Astrocyte (in vitro differentiated cells and primary cell): ENCODE measurements around the gene SPATA13.

Experiments
- EZH2 ChIP-seq: IDR thresholded peaks from 2 replicates; pipeline ENCODE4 v1.6.1; 2012; ENCODE audit warnings: mild to moderate bottlenecking, low read length, inconsistent platforms; ENCODE audit not compliant: insufficient read depth
- TF ChIP-seq, protein P1 (sequence below): IDR thresholded peaks from 2 replicates; pipeline ENCODE4 v1.5.1; 2011; ENCODE audit warnings: low read depth, mild to moderate bottlenecking, inconsistent platforms, low read length, moderate library complexity; ENCODE audit not compliant: insufficient read depth

DNA sequence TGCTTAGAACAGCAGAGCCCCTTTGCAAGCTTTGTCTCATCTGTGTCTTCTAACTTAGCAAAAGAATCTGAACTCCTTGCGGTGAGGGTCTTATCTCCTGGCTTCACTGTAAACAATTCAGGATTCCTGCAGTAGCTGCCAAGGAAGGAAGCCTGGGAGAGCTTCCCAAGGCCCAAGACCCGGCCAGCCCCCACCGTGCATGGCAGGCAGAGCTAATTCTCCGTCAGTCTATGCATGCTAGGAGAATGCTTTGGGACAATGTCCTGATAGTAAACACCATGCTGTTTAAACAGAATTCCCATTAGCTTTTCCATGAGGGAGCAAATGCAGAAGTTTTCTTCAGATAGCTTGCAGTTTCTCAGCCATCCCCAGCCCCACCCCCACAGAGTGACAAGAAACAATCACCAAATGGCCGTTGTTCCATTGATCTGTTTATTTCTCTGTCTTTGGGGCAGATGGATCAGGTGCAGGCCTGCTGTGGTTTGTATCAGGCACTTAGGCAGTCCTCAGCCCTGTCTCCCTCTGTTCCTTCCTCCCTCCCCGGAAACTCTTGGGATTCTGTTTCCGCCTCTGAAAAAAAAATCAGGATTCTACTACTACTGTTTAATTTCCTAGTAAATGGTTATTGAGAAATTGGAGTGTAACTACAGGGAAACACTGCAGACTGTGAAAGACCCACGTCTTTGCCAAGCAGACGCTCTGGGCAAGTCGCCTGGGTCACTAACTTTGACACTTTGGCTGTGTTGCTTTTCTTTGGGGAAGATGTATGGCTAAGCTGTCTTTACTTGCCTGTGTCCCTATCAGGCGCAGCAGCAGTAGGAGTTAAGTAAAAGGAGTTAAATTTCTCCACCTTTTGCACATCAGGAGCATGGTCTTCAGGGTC, 40.7 kb upstream of the SPATA13 start:
- TF ChIP-seq EZH2 = no peak
- TF ChIP-seq, protein P1, sequence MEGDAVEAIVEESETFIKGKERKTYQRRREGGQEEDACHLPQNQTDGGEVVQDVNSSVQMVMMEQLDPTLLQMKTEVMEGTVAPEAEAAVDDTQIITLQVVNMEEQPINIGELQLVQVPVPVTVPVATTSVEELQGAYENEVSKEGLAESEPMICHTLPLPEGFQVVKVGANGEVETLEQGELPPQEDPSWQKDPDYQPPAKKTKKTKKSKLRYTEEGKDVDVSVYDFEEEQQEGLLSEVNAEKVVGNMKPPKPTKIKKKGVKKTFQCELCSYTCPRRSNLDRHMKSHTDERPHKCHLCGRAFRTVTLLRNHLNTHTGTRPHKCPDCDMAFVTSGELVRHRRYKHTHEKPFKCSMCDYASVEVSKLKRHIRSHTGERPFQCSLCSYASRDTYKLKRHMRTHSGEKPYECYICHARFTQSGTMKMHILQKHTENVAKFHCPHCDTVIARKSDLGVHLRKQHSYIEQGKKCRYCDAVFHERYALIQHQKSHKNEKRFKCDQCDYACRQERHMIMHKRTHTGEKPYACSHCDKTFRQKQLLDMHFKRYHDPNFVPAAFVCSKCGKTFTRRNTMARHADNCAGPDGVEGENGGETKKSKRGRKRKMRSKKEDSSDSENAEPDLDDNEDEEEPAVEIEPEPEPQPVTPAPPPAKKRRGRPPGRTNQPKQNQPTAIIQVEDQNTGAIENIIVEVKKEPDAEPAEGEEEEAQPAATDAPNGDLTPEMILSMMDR = no peak
